Endothelial cell of umbilical vein (primary cell): ENCODE results near the gene ADAMTS14. TPM values are rescaled to one million over a fixed set of nuclear protein-coding genes. Genes with fewer than 3 reads are reported as not detected.

Experiments used
- BruUV-seq: library from RNA; stranded (reverse); fragments of 400-500 nt; replicated peaks from 2 replicates; lab custom pipeline; 2021; lab: Mats Ljungman, UMichigan
- CTCF ChIA-PET: fragments of 300-600, 350-600 bp; sonication (Branson Sonifier 250); formaldehyde crosslinking; loops from one replicate; lab custom pipeline; 2021; ENCODE audit warnings: antibody characterized with exemption, inconsistent platforms; lab: Charles Lee
- POLR2A ChIA-PET: fragments of 300-600, 350-600 bp; sonication (Branson Sonifier 250); formaldehyde crosslinking; loops from one replicate; lab custom pipeline; 2021; ENCODE audit warnings: antibody characterized with exemption, inconsistent platforms; lab: Charles Lee
- DNase-seq: peaks from one replicate; pipeline ENCODE4 v3.0.0-alpha.2; 2011; ENCODE audit warnings: low read depth, low spot score
- FAIRE-seq: peaks from 2 replicates; lab custom pipeline; 2011; peaks lifted over from hg19 to GRCh38; lab: Jason Lieb, UNC
- H2AFZ ChIP-seq: 2 replicates; pipeline ENCODE4 v1.6.0; 2012; ENCODE audit warnings: low read depth, low read length, control low read depth, inconsistent platforms
- H3K27ac ChIP-seq: 2 replicates; pipeline ENCODE4 v1.5.1; 2011; ENCODE audit warnings: low read depth, mild to moderate bottlenecking, control low read depth, low read length, moderate library complexity; ENCODE audit not compliant: insufficient read depth
- H3K27me3 ChIP-seq, 2 experiments: 2 replicates each; pipeline versions ENCODE4 v1.6.0 to v1.6.1; 2011; ENCODE audit warnings: low read length in 2 of 2, mixed read lengths in 1 of 2; ENCODE audit not compliant: control insufficient read depth in 2 of 2, insufficient read depth in 2 of 2
- H3K36me3 ChIP-seq, 2 experiments: 2 replicates in 1 of 2; 3 replicates in 1 of 2; pipeline ENCODE4 v1.5.1; 2011; ENCODE audit warnings: low read length in 2 of 2, mild to moderate bottlenecking in 1 of 2, moderate library complexity in 1 of 2; ENCODE audit not compliant: control insufficient read depth in 2 of 2, insufficient read depth in 2 of 2; ENCODE audit errors: extremely low read depth in 1 of 2
- H3K4me1 ChIP-seq: 3 replicates; pipeline ENCODE4 v1.5.1; 2011; ENCODE audit warnings: mild to moderate bottlenecking, low read length; ENCODE audit not compliant: control insufficient read depth, insufficient read depth; ENCODE audit errors: extremely low read depth
- H3K4me2 ChIP-seq: 2 replicates; pipeline ENCODE4 v1.6.1; 2011; ENCODE audit warnings: low read length, control low read depth, mixed read lengths; ENCODE audit not compliant: insufficient read depth
- H3K4me3 ChIP-seq, 3 experiments: fragments of 200-600 bp in 1 of 3; sonication (generic), shearing (Covaris generic) in 1 of 3; replicated peaks in 1 of 3; 2 replicates each; pipeline ENCODE4 v1.5.1; 2011 to 2016; ENCODE audit warnings: control low read depth in 3 of 3, low read length in 3 of 3, mild to moderate bottlenecking in 2 of 3, inconsistent platforms in 1 of 3, low read depth in 1 of 3, moderate library complexity in 1 of 3; ENCODE audit not compliant: insufficient read depth in 1 of 3
- H3K79me2 ChIP-seq: 2 replicates; pipeline ENCODE4 v1.6.0; 2012; ENCODE audit warnings: low read length, inconsistent platforms; ENCODE audit not compliant: control insufficient read depth, insufficient read depth
- H3K9ac ChIP-seq: replicated peaks from 2 replicates; pipeline ENCODE3; 2011; ENCODE audit warnings: low read length, control low read depth; ENCODE audit not compliant: insufficient read depth; ENCODE audit errors: extremely low read depth
- H3K9me1 ChIP-seq: replicated peaks from 3 replicates; pipeline ENCODE4 v1.6.0; 2011; ENCODE audit warnings: mild to moderate bottlenecking, low read length; ENCODE audit not compliant: control insufficient read depth, insufficient read depth; ENCODE audit errors: extremely low read depth
- H3K9me3 ChIP-seq: replicated peaks from 2 replicates; pipeline ENCODE4 v1.5.1; 2012; ENCODE audit warnings: low read length, inconsistent platforms; ENCODE audit not compliant: control insufficient read depth, insufficient read depth
- H4K20me1 ChIP-seq: replicated peaks from 2 replicates; pipeline ENCODE3; 2011; ENCODE audit warnings: mild to moderate bottlenecking, low read length; ENCODE audit not compliant: control insufficient read depth, insufficient read depth; ENCODE audit errors: extremely low read depth
- CTCF ChIP-seq, 2 donors: IDR thresholded peaks; 1 replicate in 1 of 2; 2 replicates in 1 of 2; pipeline ENCODE4 v1.5.1; 2011; ENCODE audit warnings: low read length in 2 of 2, mild to moderate bottlenecking in 2 of 2, moderate library complexity in 2 of 2, control low read depth in 1 of 2, inconsistent platforms in 1 of 2, low read depth in 1 of 2; ENCODE audit not compliant: insufficient read depth in 1 of 2; ENCODE audit errors: extremely low read depth in 1 of 2
- EZH2 ChIP-seq: IDR thresholded peaks from 2 replicates; pipeline ENCODE4 v1.6.1; 2012; ENCODE audit warnings: borderline replicate concordance, low read depth, mild to moderate bottlenecking, moderate library complexity, low read length, inconsistent platforms; ENCODE audit not compliant: severe bottlenecking
- FOS ChIP-seq: IDR thresholded peaks from 2 replicates; pipeline ENCODE4 v1.6.1; 2011; ENCODE audit warnings: mild to moderate bottlenecking, low read length, moderate library complexity, borderline replicate concordance; ENCODE audit not compliant: insufficient read depth
- GATA2 ChIP-seq: IDR thresholded peaks from 2 replicates; pipeline ENCODE4 v1.7.0; 2011; ENCODE audit warnings: low read depth, mild to moderate bottlenecking, moderate library complexity, mixed read lengths, low read length; ENCODE audit not compliant: insufficient read length, insufficient read depth
- JUN ChIP-seq: IDR thresholded peaks from 2 replicates; pipeline ENCODE4 v1.6.1; 2011; ENCODE audit warnings: borderline replicate concordance, low read depth; ENCODE audit not compliant: insufficient read length, insufficient read depth
- MYC ChIP-seq: IDR thresholded peaks from one replicate; pipeline ENCODE4 v1.6.1; 2011; ENCODE audit warnings: mild to moderate bottlenecking, low read depth, low read length
- POLR2A ChIP-seq: IDR thresholded peaks from 2 replicates; pipeline ENCODE4 v1.6.1; 2012; ENCODE audit warnings: low read depth, mild to moderate bottlenecking, control low read depth, low read length
- POLR2AphosphoS5 ChIP-seq: IDR thresholded peaks from 2 replicates; pipeline ENCODE4 v1.6.1; 2012; ENCODE audit warnings: low read depth, mild to moderate bottlenecking, control low read depth, low read length, moderate library complexity; ENCODE audit not compliant: insufficient read depth
- dilution Hi-C: fragments of 300-500 bp; cut with MboI; formaldehyde crosslinking; loops from one replicate; pipeline ENCODE4 v1.15.0; 2019; ENCODE audit warnings: low sequenced_read_pairs; ENCODE audit not compliant: extremely low pct_ligation_motif_present
- intact Hi-C: fragments of 100-400 bp; cut with micrococcal nuclease; formaldehyde crosslinking; loops from one replicate; pipeline ENCODE4 v1.10.0; 2022
- polyA plus RNA-seq, 4 experiments: library from polyadenylated mRNA; depleted of rRNA in 3 of 4; stranded (reverse) in 3 of 4; unstranded in 1 of 4; fragments of >200 nt; gene quantifications; 2 replicates each; pipeline versions ENCODE4 v1.2.1 to v1.2.3, GENCODE V29; 2011 to 2012; ENCODE audit warnings: missing spikeins in 1 of 4
- total RNA-seq: library from RNA; stranded (reverse); gene quantifications from 2 replicates; pipeline ENCODE4 v1.2.3, GENCODE V29; 2021
- TF ChIP-seq, protein P1 (sequence below): IDR thresholded peaks from 2 replicates; pipeline ENCODE4 v1.6.1; 2011; ENCODE audit not compliant: insufficient read depth, insufficient read length

The ADAMTS14 gene
- total and polyA plus RNA-seq, 2 donors (not counting 3 experiments of a cell fraction or from before 2014, with no cell fraction given): not detected

GRCh38 chr10:70771311-70772194 lies 99.2 kb downstream of the ADAMTS14 start:
- H3K79me2 ChIP-seq: no peaks in the 10 kb centered on the region
- no peaks in the 10 kb centered on the region for H3K36me3 ChIP-seq
- H3K4me2 ChIP-seq: no peak overlapping the region
- H3K27me3 ChIP-seq: peaks cover 3 to 4% of the 10 kb centered on the region in 2 experiments
- no peaks in the 10 kb centered on the region for H3K9me1 ChIP-seq
- POLR2A ChIA-PET: no interaction called here
- no peaks in the 10 kb centered on the region for H4K20me1 ChIP-seq
- no peaks in the 10 kb centered on the region for H3K4me1 ChIP-seq
- H3K9me3 ChIP-seq: no peaks in the 10 kb centered on the region
- H2AFZ ChIP-seq: no peak overlapping the region
- H3K9ac ChIP-seq: no peak overlapping the region
- dilution Hi-C loops (no loop called here), intact Hi-C loops (no loop called here)
- no peak overlapping the region for H3K4me3 ChIP-seq
- no TSS peak for BruUV-seq
- no peak for TF ChIP-seq JUN
- TF ChIP-seq MYC: no peak
- no peak for TF ChIP-seq POLR2AphosphoS5
- no peak for TF ChIP-seq FOS
- TF ChIP-seq, protein P1, sequence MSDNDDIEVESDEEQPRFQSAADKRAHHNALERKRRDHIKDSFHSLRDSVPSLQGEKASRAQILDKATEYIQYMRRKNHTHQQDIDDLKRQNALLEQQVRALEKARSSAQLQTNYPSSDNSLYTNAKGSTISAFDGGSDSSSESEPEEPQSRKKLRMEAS: no peak
- TF ChIP-seq EZH2: no peak
- TF ChIP-seq POLR2A: no peak
- no peak for TF ChIP-seq CTCF (IDR thresholded peaks at IDR 0.05; ENCODE audit: extremely low read depth in 1 of 2, insufficient read depth in 1 of 2, low read depth in 1 of 2, low read length in 2 of 2)
- TF ChIP-seq GATA2: no peak
- CTCF ChIA-PET: no interaction called here
- no peak for DNase-seq
- FAIRE-seq: no peak
- no peak overlapping the region for H3K27ac ChIP-seq
